ENCODE data around the gene XYLT1. TPM values are rescaled to one million over a fixed set of nuclear protein-coding genes. Genes with fewer than 3 reads are reported as not detected.

Gene XYLT1
- total and polyA plus RNA-seq, 2 of the 4 experiments (the other 2 are of a cell fraction) = 9.0 to 12.7 TPM

DNA sequence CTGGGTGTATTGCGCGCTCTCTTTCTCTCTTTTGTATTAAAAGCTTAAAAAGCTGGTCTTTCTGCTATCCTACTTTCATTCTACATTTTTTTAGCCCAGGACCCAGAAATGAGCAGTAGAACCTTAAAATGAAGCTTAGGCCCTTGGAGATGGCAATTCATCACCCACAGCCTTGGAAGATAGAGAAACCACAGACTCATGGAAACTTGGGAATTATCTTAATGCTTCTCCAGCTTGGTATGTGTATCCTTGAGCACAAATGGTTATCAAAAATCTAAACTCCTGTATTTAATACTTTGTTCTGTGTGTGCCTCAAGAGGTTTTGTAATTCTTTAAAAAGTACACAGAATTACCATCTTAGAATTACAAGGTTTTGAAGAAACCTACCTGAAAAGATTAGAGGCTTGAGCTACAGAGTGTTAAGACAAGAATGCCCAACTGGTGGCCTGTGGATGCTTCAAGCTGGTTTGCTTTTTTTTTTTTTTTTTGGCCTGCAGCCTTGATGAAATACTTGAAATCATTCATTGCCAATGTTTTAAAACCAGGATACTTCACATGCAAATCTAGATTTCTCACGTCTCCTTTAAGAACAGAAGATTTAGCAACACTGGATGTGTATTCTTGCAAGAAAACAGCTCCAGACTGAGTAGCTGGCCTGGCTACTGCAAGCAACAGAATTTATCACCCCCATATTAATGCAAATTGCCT lies 105.0 kb downstream of the XYLT1 start:
- H2BK20ac ChIP-seq (ENCODE audit: low read depth, low read length) = no peak overlapping the region
- peaks cover 13% of the 10 kb centered on the region; the same call in 1 of the 2 replicates for H3K9me1 ChIP-seq (ENCODE audit: insufficient read depth, low read length)
- no peak overlapping the region for H2AK9ac ChIP-seq (replicated peaks; ENCODE audit: low read depth, low read length, poor library complexity)
- BruUV-seq (replicated peaks) = no TSS peak
- no peak overlapping the region for H2BK15ac ChIP-seq (ENCODE audit: low read depth, low read length)
- intact Hi-C loops (cut with micrococcal nuclease) = no loop called here
- WGBS, 2 experiments (ENCODE audit: extremely low coverage in 2 of 2, insufficient read length in 1 of 2) = 83% methylated on average over 1 of the region's 3 CpGs; no CpG with 5 or more reads in 1 of the 2 experiments
- H3K14ac ChIP-seq (replicated peaks; ENCODE audit: low read depth, low read length) = no peak overlapping the region
- H3K56ac ChIP-seq (ENCODE audit: extremely low read depth, insufficient read depth, low read length) = no peak overlapping the region
- no peak overlapping the region for H4K8ac ChIP-seq (ENCODE audit: low read depth in 2 of 2, low read length in 2 of 2)
- no peak overlapping the region for H4K5ac ChIP-seq (ENCODE audit: low read depth, low read length)
- no peak overlapping the region for H2BK120ac ChIP-seq (ENCODE audit: low read depth, low read length)
- no peak overlapping the region for H2AFZ ChIP-seq (replicated peaks; ENCODE audit: low read length, poor library complexity)
- no peak overlapping the region for H4K91ac ChIP-seq (ENCODE audit: insufficient read depth, low read depth, low read length)
- POLR2A ChIA-PET (ENCODE audit: unreplicated experiment) = no interaction called here
- no peak for TF ChIP-seq RFX5 (IDR thresholded peaks at IDR 0.05; ENCODE audit: low read depth, low read length)
- TF ChIP-seq POLR2A (IDR thresholded peaks at IDR 0.05; ENCODE audit: low read depth, low read length) = no peak
- no peak for TF ChIP-seq NFE2L2 (IDR thresholded peaks at IDR 0.05; ENCODE audit: low read depth, low read length)
- TF ChIP-seq RCOR1 (IDR thresholded peaks at IDR 0.05; ENCODE audit: insufficient replicate concordance, low read length) = no peak
- no peak for TF ChIP-seq CHD1 (IDR thresholded peaks at IDR 0.05; ENCODE audit: low read depth, low read length)
- no peak for TF ChIP-seq USF2 (IDR thresholded peaks at IDR 0.05; ENCODE audit: low read depth, low read length)
- no peak for TF ChIP-seq MXI1 (IDR thresholded peaks at IDR 0.05; ENCODE audit: borderline replicate concordance, low read depth, low read length)
- no peak for TF ChIP-seq MAZ (IDR thresholded peaks at IDR 0.05; ENCODE audit: borderline replicate concordance, low read depth, low read length)
- TF ChIP-seq CTCF (conservative IDR thresholded peaks at IDR 0.05; ENCODE audit: low read depth, low read length) = no peak
- TF ChIP-seq, protein P1, sequence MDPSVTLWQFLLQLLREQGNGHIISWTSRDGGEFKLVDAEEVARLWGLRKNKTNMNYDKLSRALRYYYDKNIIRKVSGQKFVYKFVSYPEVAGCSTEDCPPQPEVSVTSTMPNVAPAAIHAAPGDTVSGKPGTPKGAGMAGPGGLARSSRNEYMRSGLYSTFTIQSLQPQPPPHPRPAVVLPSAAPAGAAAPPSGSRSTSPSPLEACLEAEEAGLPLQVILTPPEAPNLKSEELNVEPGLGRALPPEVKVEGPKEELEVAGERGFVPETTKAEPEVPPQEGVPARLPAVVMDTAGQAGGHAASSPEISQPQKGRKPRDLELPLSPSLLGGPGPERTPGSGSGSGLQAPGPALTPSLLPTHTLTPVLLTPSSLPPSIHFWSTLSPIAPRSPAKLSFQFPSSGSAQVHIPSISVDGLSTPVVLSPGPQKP (IDR thresholded peaks at IDR 0.05; ENCODE audit: borderline replicate concordance, low read depth, low read length) = no peak
- no peak for TF ChIP-seq RAD21 (IDR thresholded peaks at IDR 0.05; ENCODE audit: low read length)
- TF ChIP-seq FOS (IDR thresholded peaks at IDR 0.05; ENCODE audit: low read depth, low read length) = no peak
- TF ChIP-seq MAFK (IDR thresholded peaks at IDR 0.05; ENCODE audit: low read depth, low read length) = no peak
- TF ChIP-seq CEBPB (IDR thresholded peaks at IDR 0.05; ENCODE audit: low read depth, low read length) = no peak
- TF ChIP-seq SMC3 (IDR thresholded peaks at IDR 0.05; ENCODE audit: low read depth, low read length) = no peak
- TF ChIP-seq BHLHE40 (IDR thresholded peaks at IDR 0.05; ENCODE audit: low read depth, low read length) = no peak
- no peak for ATAC-seq (ENCODE audit: low read depth)
- no peak overlapping the region for H3K4me2 ChIP-seq (ENCODE audit: low read depth, low read length)
- H3K9me3 ChIP-seq (ENCODE audit: control insufficient read depth, insufficient read depth, low read length) = no peaks in the 10 kb centered on the region
- peaks cover 19 to 64% of the 10 kb centered on the region in 2 experiments; a peak in 3 of 4 replicates for H3K79me1 ChIP-seq (ENCODE audit: low read depth in 1 of 2, low read length in 2 of 2)
- in situ Hi-C loops (cut with MboI; ENCODE audit: low sequenced_read_pairs) = no loop called here
- no peak overlapping the region for H2BK5ac ChIP-seq (ENCODE audit: low read depth, low read length, poor library complexity, severe bottlenecking)
- H3K27me3 ChIP-seq (ENCODE audit: control insufficient read depth, insufficient read depth, low read length) = no peaks in the 10 kb centered on the region
- no peak overlapping the region for H3K9ac ChIP-seq (ENCODE audit: low read depth, low read length)
- CTCF ChIA-PET = interaction anchor here (1.2 kb wide), 1 partner anchor 15 kb away, joined by 4 read pairs; no protein-coding TSS in a partner anchor
- H2AK5ac ChIP-seq (ENCODE audit: low read depth, low read length) = no peak overlapping the region
- no peak overlapping the region for H3K23ac ChIP-seq (ENCODE audit: low read depth, low read length)
- dilution Hi-C loops (cut with HindIII; ENCODE audit: low sequenced_read_pairs, unreplicated experiment) = no loop called here
- no peak for DNase-seq
- no peak overlapping the region for H3K27ac ChIP-seq (ENCODE audit: insufficient read depth, low read length)
- peaks cover 12% of the 10 kb centered on the region for H3K4me1 ChIP-seq (ENCODE audit: control insufficient read depth, insufficient read depth, low read length)
- no peak overlapping the region for H3K4ac ChIP-seq (ENCODE audit: low read depth, low read length)
- no peak overlapping the region for H3K18ac ChIP-seq (ENCODE audit: low read depth, low read length)
- no peak overlapping the region for H3K4me3 ChIP-seq (ENCODE audit: insufficient read depth, low read depth, low read length)
- peaks cover 38% of the 10 kb centered on the region for H4K20me1 ChIP-seq (ENCODE audit: insufficient read depth, low read length)
- no peaks in the 10 kb centered on the region for H3K36me3 ChIP-seq (ENCODE audit: control insufficient read depth, insufficient read depth, low read length)
